MCF 10A (cell line): ENCODE measurements around the gene ANGPTL5. TPM values are rescaled to one million over a fixed set of nuclear protein-coding genes. Genes with fewer than 3 reads are reported as not detected.
A peak's percentile ranks its signal among the peaks of the same experiment; 100 is the strongest.
"Not testable (repeated sequence)": the region's sequence is repeated elsewhere in the genome, so short reads cannot be mapped to it uniquely, and the experiment has no call there.

Source experiments
- BruUV-seq: library from RNA; stranded (reverse); fragments of 400-500 nt; replicated peaks from 2 replicates; lab custom pipeline; 2021; lab: Mats Ljungman, UMichigan
- CTCF ChIA-PET: fragments of 300-600 bp; sonication (Branson Sonifier 250); formaldehyde crosslinking; extraction: SDS; loops from one replicate; lab custom pipeline; 2021; ENCODE audit warnings: antibody characterized with exemption, inconsistent platforms; lab: Yijun Ruan, JAX
- POLR2A ChIA-PET: fragments of 300-600, 350-650 bp; sonication (Branson Sonifier 250); formaldehyde crosslinking; extraction: SDS; loops from one replicate; lab custom pipeline; 2020; ENCODE audit warnings: antibody characterized with exemption, inconsistent platforms; lab: Yijun Ruan, JAX
- DNase-seq: peaks from one replicate; pipeline ENCODE4 v3.0.0-alpha.2; 2018; ENCODE audit not compliant: unreplicated experiment
- H3K27ac Mint-ChIP-seq: one replicate; pipeline ENCODE4 v1.8.0; 2022; ENCODE audit warnings: mild to moderate bottlenecking, low read depth, mixed read lengths; ENCODE audit not compliant: unreplicated experiment
- H3K27me3 Mint-ChIP-seq: one replicate; pipeline ENCODE4 v1.8.0; 2022; ENCODE audit warnings: mixed read lengths; ENCODE audit not compliant: insufficient read depth, unreplicated experiment
- H3K36me3 Mint-ChIP-seq: one replicate; pipeline ENCODE4 v1.8.0; 2022; ENCODE audit warnings: mild to moderate bottlenecking, moderate library complexity, mixed read lengths; ENCODE audit not compliant: insufficient read depth, unreplicated experiment
- H3K4me1 Mint-ChIP-seq: one replicate; pipeline ENCODE4 v1.8.0; 2022; ENCODE audit warnings: mixed read lengths; ENCODE audit not compliant: insufficient read depth, unreplicated experiment
- H3K4me3 Mint-ChIP-seq: one replicate; pipeline ENCODE4 v1.8.0; 2022; ENCODE audit warnings: mild to moderate bottlenecking, moderate library complexity, mixed read lengths; ENCODE audit not compliant: unreplicated experiment
- H3K9me3 Mint-ChIP-seq: one replicate; pipeline ENCODE4 v1.8.0; 2022; ENCODE audit warnings: mixed read lengths; ENCODE audit not compliant: unreplicated experiment
- CTCF ChIP-seq: fragments of 200-600 bp; IDR thresholded peaks from one replicate; pipeline ENCODE4 v1.8.0; 2022; ENCODE audit warnings: antibody characterized with exemption, mild to moderate bottlenecking; ENCODE audit not compliant: unreplicated experiment
- intact Hi-C: fragments of 100-400 bp; cut with micrococcal nuclease; formaldehyde crosslinking; loops from 2 replicates; pipeline ENCODE4 v1.14.1; 2022
- total RNA-seq: library from RNA; stranded (reverse); gene quantifications from 2 replicates; pipeline ENCODE4 v1.2.3, GENCODE V29; 2022

The ANGPTL5 gene
- total RNA-seq, 1 experiment from 2014 or later = not detected

- BruUV-seq = no TSS peak
- Mint-ChIP-seq H3K27me3 (no peaks in the 10 kb centered on the region), H3K4me1 (peaks cover 13% of the 10 kb centered on the region), H3K9me3 (peaks cover 8% of the 10 kb centered on the region), H3K4me3 (no peak overlapping the region), H3K36me3 (no peaks in the 10 kb centered on the region), H3K27ac (no peak overlapping the region)
- peak; percentile 39 for TF ChIP-seq CTCF
- ChIA-PET POLR2A (interaction anchor here (2.1 to 4.6 kb wide), 3 partner anchors 53 to 750 kb away, joined by 4 to 35 read pairs (median 12); partner anchors contain the start of genes ANGPTL5 and CEP126), CTCF (interaction anchor here (0.6 to 13.1 kb wide), 29 partner anchors 12 to 1105 kb away, joined by 3 to 372 read pairs (median 5); partner anchors contain the start of gene CEP126)
- intact Hi-C loops = loop anchor here (2.0 to 5.0 kb wide), 5 partner anchors 55 to 425 kb away; partner anchors contain the start of genes ANGPTL5, CEP126 and YAP1
- DNase-seq = peak; percentile 68
Observed at GRCh38 chr11:101862391-101863233, 53.7 kb downstream of the ANGPTL5 start.

GRCh38 chr11:101860696-101861427 is 55.5 kb downstream of the ANGPTL5 start:
- ChIA-PET CTCF (interaction anchor here (0.5 to 13.1 kb wide), 72 partner anchors 9 to 1473 kb away, joined by 3 to 372 read pairs (median 4); partner anchors contain the start of gene CEP126), POLR2A (interaction anchor here (0.7 to 4.6 kb wide), 10 partner anchors 55 to 752 kb away, joined by 3 to 35 read pairs (median 4); partner anchors contain the start of genes ANGPTL5 and CEP126)
- Mint-ChIP-seq H3K27ac (no peak overlapping the region), H3K4me1 (peaks cover 13% of the 10 kb centered on the region), H3K4me3 (no peak overlapping the region), H3K9me3 (peaks cover 8% of the 10 kb centered on the region), H3K36me3 (no peaks in the 10 kb centered on the region), H3K27me3 (no peaks in the 10 kb centered on the region)
- peak; percentile 67 for DNase-seq
- intact Hi-C loops = loop anchor here (1.0 to 5.0 kb wide), 7 partner anchors 19 to 754 kb away; partner anchors contain the start of genes ANGPTL5, CEP126 and YAP1
- peak; percentile 61 for TF ChIP-seq CTCF
- BruUV-seq = no TSS peak

- peaks cover 15% of the 10 kb centered on the region for H3K9me3 Mint-ChIP-seq
- H3K36me3 Mint-ChIP-seq = not testable (repeated sequence)
Observed at GRCh38 chr11:101852260-101852659, 64.1 kb downstream of the ANGPTL5 start.

GRCh38 chr11:101848262-101848661 is 68.1 kb downstream of the ANGPTL5 start:
- H3K4me3 Mint-ChIP-seq = no peak overlapping the region
- H3K36me3 Mint-ChIP-seq = no peaks in the 10 kb centered on the region
- H3K27me3 Mint-ChIP-seq = no peaks in the 10 kb centered on the region
- BruUV-seq = no TSS peak
- H3K27ac Mint-ChIP-seq = no peak overlapping the region
- H3K9me3 Mint-ChIP-seq = peaks cover 7% of the 10 kb centered on the region
- TF ChIP-seq CTCF = peak; percentile 47
- CTCF ChIA-PET = interaction anchor here (0.6 to 3.6 kb wide), 20 partner anchors 12 to 420 kb away, joined by 3 to 213 read pairs (median 4); no protein-coding TSS in a partner anchor
- no peaks in the 10 kb centered on the region for H3K4me1 Mint-ChIP-seq
- DNase-seq = peak; percentile 43
- intact Hi-C loops = loop anchor here (1.0 to 5.0 kb wide), 3 partner anchors 86 to 419 kb away; no protein-coding TSS in a partner anchor
- POLR2A ChIA-PET = interaction anchor here (0.6 to 1.5 kb wide), 3 partner anchors 101 to 915 kb away, joined by 3 to 7 read pairs (median 3); no protein-coding TSS in a partner anchor

More at GRCh38 chr11:101852260-101852659, 64.1 kb downstream of the ANGPTL5 start:
- intact Hi-C loops, H3K4me3 Mint-ChIP-seq, BruUV-seq, H3K4me1 Mint-ChIP-seq, H3K27ac Mint-ChIP-seq, DNase-seq, H3K27me3 Mint-ChIP-seq: not testable (repeated sequence)
- POLR2A ChIA-PET = interaction anchor here (0.6 kb wide), 1 partner anchor 92 kb away, joined by 3 read pairs; no protein-coding TSS in a partner anchor
- CTCF ChIA-PET = interaction anchor here (0.5 to 2.5 kb wide), 5 partner anchors 9 to 395 kb away, joined by 3 to 25 read pairs (median 5); no protein-coding TSS in a partner anchor
